Measurements from ENCODE around the gene AEBP2. TPM values are rescaled to one million over a fixed set of nuclear protein-coding genes. Genes with fewer than 3 reads are reported as not detected.
"Not testable (repeated sequence)": the region's sequence is repeated elsewhere in the genome, so short reads cannot be mapped to it uniquely, and the experiment has no call there.

AEBP2 gene
- total RNA-seq (10 to 100 TPM; 29.3 to 78.2 TPM), polyA plus RNA-seq (10 to 100 TPM in 1 of 2 donors, 1 to 10 TPM in 1; 8.6 to 13.9 TPM)
- long read RNA-seq, donor 1, full-length matches to known transcripts: 10 of 10 reads
- long read RNA-seq, donor 1, partial matches to known transcripts: 0 of 10 reads
- long read RNA-seq, donor 1, other reads (novel, unspliced or antisense): 0 of 10 reads
- long read RNA-seq, donor 2, full-length matches to known transcripts: 1 of 1 reads
- long read RNA-seq, donor 2, partial matches to known transcripts: 0 of 1 reads
- long read RNA-seq, donor 2, other reads (novel, unspliced or antisense): 0 of 1 reads
- long read RNA-seq, donor 3, partial matches to known transcripts: 0 of 4 reads
- long read RNA-seq, donor 3, other reads (novel, unspliced or antisense): 0 of 4 reads
- long read RNA-seq, donor 4: 0 reads
- long read RNA-seq, donor 5, full-length matches to known transcripts: 4 of 11 reads
- long read RNA-seq, donor 5, partial matches to known transcripts: 7 of 11 reads
- long read RNA-seq, donor 5, other reads (novel, unspliced or antisense): 0 of 11 reads

DNA sequence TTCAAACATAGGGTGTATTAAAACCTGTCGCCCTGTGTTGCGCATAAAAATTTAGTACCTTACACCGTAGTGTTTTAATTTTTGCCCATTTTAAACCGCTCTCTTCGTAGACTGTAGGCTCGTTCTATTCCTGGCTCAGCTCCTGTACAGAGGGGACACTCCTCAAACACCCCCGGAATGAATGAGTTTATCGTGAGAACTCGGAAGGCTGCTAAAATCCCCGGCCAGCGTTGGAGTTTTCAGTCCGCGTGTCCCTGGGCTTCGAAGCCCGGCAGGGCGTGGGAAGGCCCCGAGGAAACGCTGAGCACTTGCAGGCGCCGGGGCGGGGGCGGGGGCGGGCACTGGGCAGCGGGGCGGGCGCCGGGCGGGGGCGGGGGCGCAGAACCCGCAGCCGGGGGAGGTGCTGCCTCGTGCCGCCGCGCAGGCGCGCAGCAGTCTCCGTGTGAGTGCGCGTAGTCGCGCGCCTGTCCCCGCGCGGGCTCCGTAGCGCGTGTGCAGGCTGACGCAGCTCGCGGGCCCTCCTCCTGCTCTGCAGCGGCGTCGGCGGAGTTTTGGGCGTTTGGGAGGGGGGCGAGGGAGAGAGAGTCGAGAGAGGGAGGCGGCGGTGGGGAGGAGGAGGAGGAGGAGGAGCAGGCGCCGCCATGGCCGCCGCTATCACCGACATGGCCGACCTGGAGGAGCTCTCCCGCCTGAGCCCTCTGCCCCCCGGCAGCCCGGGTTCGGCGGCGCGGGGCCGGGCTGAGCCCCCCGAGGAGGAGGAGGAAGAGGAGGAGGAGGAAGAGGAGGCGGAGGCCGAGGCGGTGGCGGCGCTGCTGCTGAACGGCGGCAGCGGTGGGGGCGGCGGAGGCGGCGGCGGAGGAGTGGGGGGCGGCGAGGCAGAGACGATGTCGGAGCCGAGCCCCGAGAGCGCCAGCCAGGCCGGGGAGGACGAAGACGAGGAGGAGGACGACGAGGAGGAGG, at the start of gene AEBP2:
Gene AEBP2 (plus strand): TSS at position 434 of the 960 bp plus-strand sequence. CDS start 208 bp downstream, at position 642.
- TF ChIP-seq CTCF (IDR thresholded peaks at IDR 0.05; ENCODE audit: control extremely low read depth, extremely low read depth): no peak
- peak within 1 kb of the TSS; percentile 83 to 93 for H3K27ac ChIP-seq (ENCODE audit: low read depth in 1 of 2, low read length in 1 of 2)
- 5 to 11% methylated on average over 49 to 101 of the region's 102 CpGs for whole genome bisulfite sequencing, 2 donors
- H3K9me3 ChIP-seq (ENCODE audit: control insufficient read depth in 4 of 4, insufficient read depth in 3 of 4, low read length in 3 of 4): no peaks in the 10 kb centered on the region
- ATAC-seq (ENCODE audit: insufficient read depth, low FRiP score): peak; percentile 91
- H3K27me3 ChIP-seq (ENCODE audit: control insufficient read depth in 3 of 3, insufficient read depth in 3 of 3, low read length in 2 of 3): no peaks in the 10 kb centered on the region
- peaks cover 0 to 13% (median 6%) of the 10 kb centered on the region in 5 donors for H3K4me1 ChIP-seq (ENCODE audit: control insufficient read depth in 5 of 5, insufficient read depth in 5 of 5, low read length in 5 of 5)
- peak within 1 kb of the TSS; percentile 77 for H3K4me3 ChIP-seq
- peak within 1 kb of the TSS; percentile 71 to 92 for H3K9ac ChIP-seq (ENCODE audit: insufficient read depth in 1 of 2, low read length in 2 of 2)
- peaks cover 0 to 4% (median 3%) of the 10 kb centered on the region in 4 donors for H3K36me3 ChIP-seq (ENCODE audit: control insufficient read depth in 4 of 4, insufficient read depth in 4 of 4, low read length in 4 of 4)
- peak; percentile 97 to 98 (median 97) for DNase-seq

DNA sequence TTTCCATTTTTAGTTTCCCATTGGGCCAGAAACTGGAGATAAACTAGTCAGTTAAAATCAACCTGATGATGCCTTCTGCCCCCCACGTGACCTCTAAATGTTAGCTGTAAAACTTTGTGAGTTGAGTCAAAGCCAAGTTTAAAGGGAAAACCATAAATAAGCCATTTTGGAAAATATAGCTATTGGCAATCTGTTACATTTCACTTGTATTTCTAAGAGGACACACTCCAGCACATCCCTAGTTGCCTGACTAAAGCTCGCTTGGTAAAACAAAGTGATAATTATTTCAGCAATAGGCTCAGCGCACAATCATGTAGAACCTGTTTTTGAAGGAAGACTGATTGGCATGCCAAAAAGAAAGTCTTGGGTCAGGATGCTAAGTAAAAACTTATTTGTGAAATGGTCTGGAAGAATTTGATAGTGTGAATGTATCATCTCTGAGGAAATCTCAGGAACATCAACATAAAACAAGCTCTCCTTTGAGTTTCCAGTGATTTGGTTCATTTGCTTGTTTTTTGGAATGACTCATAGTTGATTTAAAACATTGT, 49.2 kb upstream of the AEBP2 start:
- peaks cover 0 to 16% (median 1%) of the 10 kb centered on the region in 5 donors for H3K4me1 ChIP-seq (ENCODE audit: control insufficient read depth in 5 of 5, insufficient read depth in 5 of 5, low read length in 5 of 5)
- TF ChIP-seq CTCF (IDR thresholded peaks at IDR 0.05; ENCODE audit: control extremely low read depth, extremely low read depth): no peak
- no peak overlapping the region for H3K9ac ChIP-seq (ENCODE audit: insufficient read depth in 1 of 2, low read length in 2 of 2)
- no peaks in the 10 kb centered on the region for H3K9me3 ChIP-seq (ENCODE audit: control insufficient read depth in 4 of 4, insufficient read depth in 3 of 4, low read length in 3 of 4)
- no peaks in the 10 kb centered on the region for H3K27me3 ChIP-seq (ENCODE audit: control insufficient read depth in 3 of 3, insufficient read depth in 3 of 3, low read length in 2 of 3)
- no peak overlapping the region for H3K4me3 ChIP-seq
- H3K27ac ChIP-seq (ENCODE audit: low read depth in 1 of 2, low read length in 1 of 2): no peak overlapping the region
- WGBS, 2 donors: 85 to 93% methylated on average over 3 of the region's 3 CpGs
- ATAC-seq (ENCODE audit: insufficient read depth, low FRiP score): no peak
- DNase-seq: peak in 2 of 3 donors; percentile 38 to 46
- no peaks in the 10 kb centered on the region for H3K36me3 ChIP-seq (ENCODE audit: control insufficient read depth in 4 of 4, insufficient read depth in 4 of 4, low read length in 4 of 4)

- H3K4me1 ChIP-seq (ENCODE audit: control insufficient read depth in 5 of 5, insufficient read depth in 5 of 5, low read length in 5 of 5): peaks cover 0 to 12% (median 0%) of the 10 kb centered on the region in 5 donors
- H3K36me3 ChIP-seq (ENCODE audit: control insufficient read depth in 4 of 4, insufficient read depth in 4 of 4, low read length in 4 of 4); H3K27me3 ChIP-seq (ENCODE audit: control insufficient read depth in 3 of 3, insufficient read depth in 3 of 3, low read length in 2 of 3); H3K9me3 ChIP-seq (ENCODE audit: control insufficient read depth in 4 of 4, insufficient read depth in 3 of 4, low read length in 3 of 4); H3K27ac ChIP-seq (ENCODE audit: low read depth in 1 of 2, low read length in 1 of 2); H3K9ac ChIP-seq (ENCODE audit: insufficient read depth in 1 of 2, low read length in 2 of 2); H3K4me3 ChIP-seq; ATAC-seq (ENCODE audit: insufficient read depth, low FRiP score); DNase-seq: not testable (repeated sequence)
- 95 to 97% methylated on average over 8 of the region's 8 CpGs for WGBS, 2 donors
Measured at GRCh38 chr12:19392644-19393043, 46.6 kb upstream of the AEBP2 start.
